HCT116 (cell line): ENCODE data around the gene SLC25A30. TPM values are rescaled to one million over a fixed set of nuclear protein-coding genes. Genes with fewer than 3 reads are reported as not detected.

Experiments used
- ATAC-seq: fragments of 200-7000 bp; cut with Tn5 transposase; 2 replicates; pipeline ENCODE4 v1.9.1; 2020; ENCODE audit warnings: mild to moderate bottlenecking, moderate library complexity
- BruUV-seq: library from RNA; stranded (reverse); fragments of 400-500 nt; replicated peaks from 2 replicates; lab custom pipeline; 2021; lab: Mats Ljungman, UMichigan
- CTCF ChIA-PET: fragments of 300-600 bp; sonication (Branson Sonifier 250); formaldehyde crosslinking; loops from one replicate; lab custom pipeline; 2021; ENCODE audit warnings: antibody characterized with exemption; lab: Charles Lee
- POLR2A ChIA-PET: fragments of 300-600, 350-600 bp; sonication (Branson Sonifier 250); formaldehyde crosslinking; loops from one replicate; lab custom pipeline; 2021; ENCODE audit warnings: antibody characterized with exemption; lab: Charles Lee
- RAD21 ChIA-PET, 2 experiments: fragments of 300-600 bp; sonication (Branson Sonifier 250); formaldehyde crosslinking; loops; one replicate each; lab custom pipeline; 2023; ENCODE audit warnings: low total read pairs in 2 of 2; ENCODE audit not compliant: uncharacterized antibody in 2 of 2, unreplicated experiment in 2 of 2, low non-redundant PET in 1 of 2; lab: Charles Lee
- DNase-seq: peaks from one replicate; pipeline ENCODE4 v3.0.0-alpha.2; 2010; ENCODE audit warnings: low read depth, low spot score
- H2AFZ ChIP-seq: fragments of 200-600 bp; shearing (Covaris generic), sonication (generic); 2 replicates; pipeline ENCODE4 v1.6.1; 2017; ENCODE audit warnings: low read depth, mixed run types, mixed read lengths, antibody characterized with exemption, low read length; ENCODE audit not compliant: poor library complexity, severe bottlenecking
- H3K27ac ChIP-seq: 2 replicates; pipeline ENCODE4 v1.5.1; 2012; ENCODE audit warnings: low read depth, low read length
- H3K27me3 ChIP-seq: fragments of 200-600 bp; sonication (generic); 2 replicates; pipeline ENCODE4 v1.6.1; 2016; ENCODE audit warnings: mixed run types, low read length, mixed read lengths; ENCODE audit not compliant: insufficient read depth
- H3K36me3 ChIP-seq, 2 experiments: fragments of 200-500 bp in 1 of 2; fragments of 200-600 bp in 1 of 2; sonication (Bioruptor generic) in 1 of 2; sonication (generic) in 1 of 2; 2 replicates each; pipeline versions ENCODE4 v1.5.1 to v1.6.1; 2014 to 2016; ENCODE audit warnings: low read length in 2 of 2, inconsistent platforms in 1 of 2, mixed read lengths in 1 of 2, mixed run types in 1 of 2; ENCODE audit not compliant: insufficient read depth in 2 of 2, control insufficient read depth in 1 of 2
- H3K4me1 ChIP-seq, 2 experiments: fragments of 200-600 bp in 1 of 2; sonication (generic) in 1 of 2; 2 replicates each; pipeline versions ENCODE4 v1.5.1 to v1.6.1; 2012 to 2017; ENCODE audit warnings: low read length in 2 of 2, inconsistent platforms in 1 of 2, mild to moderate bottlenecking in 1 of 2, mixed read lengths in 1 of 2, mixed run types in 1 of 2, moderate library complexity in 1 of 2; ENCODE audit not compliant: insufficient read depth in 2 of 2, control insufficient read depth in 1 of 2
- H3K4me2 ChIP-seq: fragments of 200-600 bp; sonication (generic); 2 replicates; pipeline ENCODE4 v1.6.1; 2017; ENCODE audit warnings: mixed run types, low read length, mixed read lengths
- H3K4me3 ChIP-seq, 2 experiments: fragments of 200-600 bp in 1 of 2; sonication (generic) in 1 of 2; replicated peaks in 1 of 2; 2 replicates each; pipeline ENCODE4 v1.5.1; 2011 to 2016; ENCODE audit warnings: low read length in 2 of 2, control low read depth in 1 of 2, low read depth in 1 of 2, mild to moderate bottlenecking in 1 of 2, mixed read lengths in 1 of 2, mixed run types in 1 of 2
- H3K79me2 ChIP-seq: fragments of 200-600 bp; sonication (generic); 2 replicates; pipeline ENCODE4 v1.6.1; 2017; ENCODE audit warnings: mild to moderate bottlenecking, mixed run types, low read length, moderate library complexity, mixed read lengths; ENCODE audit not compliant: insufficient read depth
- H3K9ac ChIP-seq: fragments of 200-600 bp; sonication (generic); 2 replicates; pipeline ENCODE4 v1.6.1; 2016; ENCODE audit warnings: low read length, mixed read lengths
- H3K9me2 ChIP-seq: fragments of 200-600 bp; sonication (generic), shearing (Covaris generic); 2 replicates; pipeline ENCODE4 v1.6.1; 2017; ENCODE audit warnings: mixed run types, mild to moderate bottlenecking, moderate library complexity; ENCODE audit not compliant: insufficient read depth
- H3K9me3 ChIP-seq, 2 experiments: fragments of 200-500 bp in 1 of 2; fragments of 200-600 bp in 1 of 2; sonication (Bioruptor generic) in 1 of 2; sonication (generic) in 1 of 2; 2 replicates each; pipeline ENCODE4 v1.6.1; 2014 to 2017; ENCODE audit warnings: low read length in 2 of 2, mixed read lengths in 2 of 2, inconsistent platforms in 1 of 2, low read depth in 1 of 2, mild to moderate bottlenecking in 1 of 2, mixed run types in 1 of 2, moderate library complexity in 1 of 2; ENCODE audit not compliant: control insufficient read depth in 1 of 2, insufficient read depth in 1 of 2
- H4K20me1 ChIP-seq: fragments of 200-600 bp; sonication (generic), shearing (Covaris generic); 2 replicates; pipeline ENCODE4 v1.6.1; 2017; ENCODE audit warnings: mixed run types, mild to moderate bottlenecking, moderate library complexity; ENCODE audit not compliant: insufficient read depth
- CBX3 ChIP-seq: IDR thresholded peaks from 2 replicates; pipeline ENCODE4 v1.6.1; 2012; ENCODE audit warnings: low read depth
- CEBPB ChIP-seq: IDR thresholded peaks from 2 replicates; pipeline ENCODE4 v1.6.1; 2012; ENCODE audit warnings: low read depth
- EGR1 ChIP-seq: IDR thresholded peaks from 2 replicates; pipeline ENCODE4 v1.6.1; 2012; ENCODE audit warnings: low read depth
- EZH2 ChIP-seq: fragments of 200-600 bp; sonication (generic); IDR thresholded peaks from 2 replicates; pipeline ENCODE4 v1.6.1; 2017; ENCODE audit warnings: antibody characterized with exemption, mixed run types
- EZH2phosphoT487 ChIP-seq: fragments of 200-600 bp; IDR thresholded peaks from 2 replicates; pipeline ENCODE4 v1.6.1; 2018; ENCODE audit warnings: antibody characterized with exemption, borderline replicate concordance
- FOSL1 ChIP-seq: IDR thresholded peaks from 2 replicates; pipeline ENCODE4 v1.6.1; 2012; ENCODE audit warnings: low read depth
- JUND ChIP-seq: IDR thresholded peaks from 2 replicates; pipeline ENCODE4 v1.6.1; 2012
- POLR2A ChIP-seq: IDR thresholded peaks from 2 replicates; pipeline ENCODE4 v1.7.0; 2011; ENCODE audit warnings: borderline replicate concordance; ENCODE audit not compliant: insufficient read depth, insufficient read length; ENCODE audit errors: extremely low read depth
- SIN3A ChIP-seq: IDR thresholded peaks from 2 replicates; pipeline ENCODE4 v1.6.1; 2012; ENCODE audit warnings: low read depth
- SP1 ChIP-seq: IDR thresholded peaks from 2 replicates; pipeline ENCODE4 v1.6.1; 2012; ENCODE audit warnings: low read depth
- SRF ChIP-seq: IDR thresholded peaks from 2 replicates; pipeline ENCODE4 v1.6.1; 2012; ENCODE audit warnings: low read depth
- TCF7L2 ChIP-seq: IDR thresholded peaks from 2 replicates; pipeline ENCODE4 v1.7.0; 2011; ENCODE audit warnings: borderline replicate concordance, inconsistent platforms; ENCODE audit not compliant: insufficient read depth, insufficient read length; ENCODE audit errors: extremely low read depth
- YY1 ChIP-seq: IDR thresholded peaks from 2 replicates; pipeline ENCODE4 v1.6.1; 2011; ENCODE audit warnings: low read length, low read depth, moderate library complexity, mild to moderate bottlenecking; ENCODE audit not compliant: insufficient replicate concordance; ENCODE audit errors: extremely low read depth
- intact Hi-C: fragments of 100-400 bp; cut with micrococcal nuclease; formaldehyde crosslinking; loops from 2 replicates; pipeline ENCODE4 v1.10.0; 2022
- total RNA-seq: library from RNA; stranded (reverse); gene quantifications from one replicate; pipeline ENCODE4 v1.2.1, GENCODE V29; 2021; ENCODE audit not compliant: unreplicated experiment
- TF ChIP-seq, protein P1 (sequence below): IDR thresholded peaks from 2 replicates; pipeline ENCODE4 v1.6.1; 2011; ENCODE audit warnings: mild to moderate bottlenecking, low read length, moderate library complexity; ENCODE audit not compliant: insufficient replicate concordance; ENCODE audit errors: extremely low read depth
- TF ChIP-seq, protein P2 (sequence below): IDR thresholded peaks from 2 replicates; pipeline ENCODE4 v1.6.1; 2012
- TF ChIP-seq, protein P3 (sequence below): IDR thresholded peaks from 2 replicates; pipeline ENCODE4 v1.6.1; 2012; ENCODE audit warnings: low read depth
- TF ChIP-seq, protein P4 (sequence below): IDR thresholded peaks from 2 replicates; pipeline ENCODE4 v1.6.1; 2012
- TF ChIP-seq, protein P5 (sequence below), 3 experiments: fragments of 200-600 bp in 1 of 3; sonication (generic) in 1 of 3; IDR thresholded peaks in 2 of 3; conservative IDR thresholded peaks in 1 of 3; 2 replicates each; pipeline ENCODE4 v1.5.1; 2012 to 2017; ENCODE audit warnings: low read depth in 2 of 3, low read length in 2 of 3, antibody characterized with exemption in 1 of 3, borderline replicate concordance in 1 of 3, control low read depth in 1 of 3, mild to moderate bottlenecking in 1 of 3, mixed read lengths in 1 of 3, mixed run types in 1 of 3, moderate library complexity in 1 of 3; ENCODE audit not compliant: insufficient read depth in 1 of 3

The SLC25A30 gene
- total RNA-seq, 1 experiment from 2014 or later, result 29.2 TPM

DNA sequence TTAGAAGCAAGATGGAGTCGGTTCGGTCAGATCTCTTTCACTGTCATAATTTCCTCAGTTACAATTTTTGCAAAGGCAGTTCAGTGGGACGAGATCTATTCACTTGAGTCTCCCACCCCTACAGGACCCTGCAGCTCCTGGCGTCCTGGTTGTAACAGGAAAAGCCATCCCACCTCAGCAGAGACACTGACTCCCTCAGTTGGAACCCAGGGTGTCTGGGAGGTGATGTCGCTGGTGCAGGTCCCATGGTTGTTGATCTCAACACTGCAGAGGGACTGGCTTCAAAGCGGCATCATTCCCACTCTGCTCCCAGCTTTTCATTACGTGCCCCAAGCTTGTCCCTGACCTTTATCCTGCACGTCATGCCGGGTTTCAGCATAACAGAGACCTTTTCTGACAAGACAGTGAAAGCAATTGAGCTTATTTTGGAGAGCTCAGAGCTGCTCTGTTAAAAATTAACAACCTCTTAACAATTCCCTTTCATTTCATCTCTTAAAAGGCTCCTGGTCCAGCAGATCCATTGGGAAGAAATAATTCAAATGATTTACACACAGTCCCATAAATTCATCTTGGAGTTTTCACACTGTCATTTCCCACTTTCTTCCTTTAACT, 29.0 kb upstream of the SLC25A30 start (continued):
- no peak for TF ChIP-seq SP1
- TF ChIP-seq, protein P1, sequence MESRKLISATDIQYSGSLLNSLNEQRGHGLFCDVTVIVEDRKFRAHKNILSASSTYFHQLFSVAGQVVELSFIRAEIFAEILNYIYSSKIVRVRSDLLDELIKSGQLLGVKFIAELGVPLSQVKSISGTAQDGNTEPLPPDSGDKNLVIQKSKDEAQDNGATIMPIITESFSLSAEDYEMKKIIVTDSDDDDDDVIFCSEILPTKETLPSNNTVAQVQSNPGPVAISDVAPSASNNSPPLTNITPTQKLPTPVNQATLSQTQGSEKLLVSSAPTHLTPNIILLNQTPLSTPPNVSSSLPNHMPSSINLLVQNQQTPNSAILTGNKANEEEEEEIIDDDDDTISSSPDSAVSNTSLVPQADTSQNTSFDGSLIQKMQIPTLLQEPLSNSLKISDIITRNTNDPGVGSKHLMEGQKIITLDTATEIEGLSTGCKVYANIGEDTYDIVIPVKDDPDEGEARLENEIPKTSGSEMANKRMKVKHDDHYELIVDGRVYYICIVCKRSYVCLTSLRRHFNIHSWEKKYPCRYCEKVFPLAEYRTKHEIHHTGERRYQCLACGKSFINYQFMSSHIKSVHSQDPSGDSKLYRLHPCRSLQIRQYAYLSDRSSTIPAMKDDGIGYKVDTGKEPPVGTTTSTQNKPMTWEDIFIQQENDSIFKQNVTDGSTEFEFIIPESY, result no peak
- no peak for TF ChIP-seq EZH2
- no peak for TF ChIP-seq YY1
- TF ChIP-seq, protein P2, sequence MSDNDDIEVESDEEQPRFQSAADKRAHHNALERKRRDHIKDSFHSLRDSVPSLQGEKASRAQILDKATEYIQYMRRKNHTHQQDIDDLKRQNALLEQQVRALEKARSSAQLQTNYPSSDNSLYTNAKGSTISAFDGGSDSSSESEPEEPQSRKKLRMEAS, result no peak

DNA sequence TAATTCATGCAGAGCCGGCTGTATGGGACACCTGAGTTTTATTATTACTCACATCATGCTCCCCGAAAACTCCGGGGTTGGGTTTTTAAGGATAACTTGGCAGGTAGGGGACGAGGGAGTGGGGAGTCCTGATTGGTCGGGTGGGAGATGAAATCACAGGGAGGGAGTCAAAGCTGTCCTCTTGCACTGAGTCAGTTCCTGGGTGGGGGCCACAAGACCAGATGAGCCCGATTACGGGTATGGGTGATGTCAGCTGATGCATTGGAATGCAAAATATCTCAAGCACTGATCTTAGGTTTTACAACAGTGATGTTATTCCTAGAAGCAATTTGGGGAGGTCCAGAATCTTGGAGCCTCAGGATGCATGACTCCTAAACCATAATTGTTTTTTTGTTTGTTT, 28.0 kb upstream of the SLC25A30 start:
- no peaks in the 10 kb centered on the region for H4K20me1 ChIP-seq
- ATAC-seq (no peak), DNase-seq (no peak)
- H3K36me3 ChIP-seq, result no peaks in the 10 kb centered on the region
- H3K27ac ChIP-seq, result no peak overlapping the region
- intact Hi-C loops, result no loop called here
- ChIA-PET POLR2A (no interaction called here), RAD21 (no interaction called here), CTCF (no interaction called here)
- no peak overlapping the region for H3K9ac ChIP-seq
- H3K4me1 ChIP-seq, result peaks cover 0 to 4% of the 10 kb centered on the region in 2 experiments; a peak in 1 of 4 replicates
- no peak overlapping the region for H3K4me2 ChIP-seq
- H3K9me3 ChIP-seq, result no peaks in the 10 kb centered on the region
- no peak overlapping the region for H3K4me3 ChIP-seq
- no peaks in the 10 kb centered on the region for H3K9me2 ChIP-seq
- no peak overlapping the region for H2AFZ ChIP-seq
- no TSS peak for BruUV-seq
- no peaks in the 10 kb centered on the region for H3K79me2 ChIP-seq
- no peaks in the 10 kb centered on the region; the same call in 1 of the 2 replicates for H3K27me3 ChIP-seq
- no peak for TF ChIP-seq TCF7L2
- no peak for TF ChIP-seq EZH2phosphoT487
- no peak for TF ChIP-seq CBX3
- TF ChIP-seq, protein P3, sequence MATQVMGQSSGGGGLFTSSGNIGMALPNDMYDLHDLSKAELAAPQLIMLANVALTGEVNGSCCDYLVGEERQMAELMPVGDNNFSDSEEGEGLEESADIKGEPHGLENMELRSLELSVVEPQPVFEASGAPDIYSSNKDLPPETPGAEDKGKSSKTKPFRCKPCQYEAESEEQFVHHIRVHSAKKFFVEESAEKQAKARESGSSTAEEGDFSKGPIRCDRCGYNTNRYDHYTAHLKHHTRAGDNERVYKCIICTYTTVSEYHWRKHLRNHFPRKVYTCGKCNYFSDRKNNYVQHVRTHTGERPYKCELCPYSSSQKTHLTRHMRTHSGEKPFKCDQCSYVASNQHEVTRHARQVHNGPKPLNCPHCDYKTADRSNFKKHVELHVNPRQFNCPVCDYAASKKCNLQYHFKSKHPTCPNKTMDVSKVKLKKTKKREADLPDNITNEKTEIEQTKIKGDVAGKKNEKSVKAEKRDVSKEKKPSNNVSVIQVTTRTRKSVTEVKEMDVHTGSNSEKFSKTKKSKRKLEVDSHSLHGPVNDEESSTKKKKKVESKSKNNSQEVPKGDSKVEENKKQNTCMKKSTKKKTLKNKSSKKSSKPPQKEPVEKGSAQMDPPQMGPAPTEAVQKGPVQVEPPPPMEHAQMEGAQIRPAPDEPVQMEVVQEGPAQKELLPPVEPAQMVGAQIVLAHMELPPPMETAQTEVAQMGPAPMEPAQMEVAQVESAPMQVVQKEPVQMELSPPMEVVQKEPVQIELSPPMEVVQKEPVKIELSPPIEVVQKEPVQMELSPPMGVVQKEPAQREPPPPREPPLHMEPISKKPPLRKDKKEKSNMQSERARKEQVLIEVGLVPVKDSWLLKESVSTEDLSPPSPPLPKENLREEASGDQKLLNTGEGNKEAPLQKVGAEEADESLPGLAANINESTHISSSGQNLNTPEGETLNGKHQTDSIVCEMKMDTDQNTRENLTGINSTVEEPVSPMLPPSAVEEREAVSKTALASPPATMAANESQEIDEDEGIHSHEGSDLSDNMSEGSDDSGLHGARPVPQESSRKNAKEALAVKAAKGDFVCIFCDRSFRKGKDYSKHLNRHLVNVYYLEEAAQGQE, result no peak
- TF ChIP-seq EGR1, result no peak
- no peak for TF ChIP-seq CEBPB
- TF ChIP-seq, protein P4, sequence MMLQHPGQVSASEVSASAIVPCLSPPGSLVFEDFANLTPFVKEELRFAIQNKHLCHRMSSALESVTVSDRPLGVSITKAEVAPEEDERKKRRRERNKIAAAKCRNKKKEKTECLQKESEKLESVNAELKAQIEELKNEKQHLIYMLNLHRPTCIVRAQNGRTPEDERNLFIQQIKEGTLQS, result no peak
- TF ChIP-seq JUND, result no peak
- TF ChIP-seq SP1, result no peak
- TF ChIP-seq SRF, result no peak
- TF ChIP-seq FOSL1, result no peak
- TF ChIP-seq SIN3A, result no peak
- TF ChIP-seq POLR2A, result no peak
- no peak for TF ChIP-seq YY1
- TF ChIP-seq, protein P5, sequence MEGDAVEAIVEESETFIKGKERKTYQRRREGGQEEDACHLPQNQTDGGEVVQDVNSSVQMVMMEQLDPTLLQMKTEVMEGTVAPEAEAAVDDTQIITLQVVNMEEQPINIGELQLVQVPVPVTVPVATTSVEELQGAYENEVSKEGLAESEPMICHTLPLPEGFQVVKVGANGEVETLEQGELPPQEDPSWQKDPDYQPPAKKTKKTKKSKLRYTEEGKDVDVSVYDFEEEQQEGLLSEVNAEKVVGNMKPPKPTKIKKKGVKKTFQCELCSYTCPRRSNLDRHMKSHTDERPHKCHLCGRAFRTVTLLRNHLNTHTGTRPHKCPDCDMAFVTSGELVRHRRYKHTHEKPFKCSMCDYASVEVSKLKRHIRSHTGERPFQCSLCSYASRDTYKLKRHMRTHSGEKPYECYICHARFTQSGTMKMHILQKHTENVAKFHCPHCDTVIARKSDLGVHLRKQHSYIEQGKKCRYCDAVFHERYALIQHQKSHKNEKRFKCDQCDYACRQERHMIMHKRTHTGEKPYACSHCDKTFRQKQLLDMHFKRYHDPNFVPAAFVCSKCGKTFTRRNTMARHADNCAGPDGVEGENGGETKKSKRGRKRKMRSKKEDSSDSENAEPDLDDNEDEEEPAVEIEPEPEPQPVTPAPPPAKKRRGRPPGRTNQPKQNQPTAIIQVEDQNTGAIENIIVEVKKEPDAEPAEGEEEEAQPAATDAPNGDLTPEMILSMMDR (IDR thresholded peaks at IDR 0.05 in 2 of 3, conservative IDR thresholded peaks at IDR 0.05 in 1 of 3; ENCODE audit: borderline replicate concordance in 1 of 3, insufficient read depth in 1 of 3, low read depth in 2 of 3, low read length in 2 of 3), result no peak
